Mesendoderm (in vitro differentiated cells): ENCODE measurements around the gene PHLDA3.

Source experiments
- DNase-seq: peaks from one replicate; pipeline ENCODE4 v3.0.0; 2013
- H2AK5ac ChIP-seq: 2 replicates; pipeline ENCODE4 v1.6.1; 2013; ENCODE audit warnings: low read length, inconsistent platforms
- H2BK120ac ChIP-seq: 2 replicates; pipeline ENCODE4 v1.6.1; 2013; ENCODE audit warnings: low read depth, mild to moderate bottlenecking, low read length, moderate library complexity, mixed read lengths
- H2BK15ac ChIP-seq: replicated peaks from 2 replicates; pipeline ENCODE4 v1.6.1; 2013; ENCODE audit warnings: low read depth, mild to moderate bottlenecking, moderate library complexity
- H2BK5ac ChIP-seq: 2 replicates; pipeline ENCODE4 v1.6.1; 2013; ENCODE audit warnings: low read length, inconsistent platforms
- H3K18ac ChIP-seq: 2 replicates; pipeline ENCODE4 v1.6.1; 2013; ENCODE audit warnings: mild to moderate bottlenecking, low read length, mixed read lengths
- H3K23ac ChIP-seq: one replicate; pipeline ENCODE4 v1.6.1; 2013; ENCODE audit warnings: low read length
- H3K27ac ChIP-seq: 2 replicates; pipeline ENCODE4 v1.5.1; 2013; ENCODE audit warnings: low read depth, mild to moderate bottlenecking, inconsistent platforms, low read length, moderate library complexity
- H3K27me3 ChIP-seq: 2 replicates; pipeline ENCODE4 v1.6.1; 2013; ENCODE audit warnings: low read length, control low read depth, mild to moderate bottlenecking, inconsistent platforms; ENCODE audit not compliant: insufficient read depth, poor library complexity
- H3K36me3 ChIP-seq: 2 replicates; pipeline ENCODE4 v1.6.1; 2013; ENCODE audit warnings: low read length, inconsistent platforms; ENCODE audit not compliant: control insufficient read depth, insufficient read depth
- H3K4ac ChIP-seq: one replicate; pipeline ENCODE4 v1.6.1; 2013; ENCODE audit warnings: low read depth, mild to moderate bottlenecking, low read length, moderate library complexity
- H3K4me1 ChIP-seq: 2 replicates; pipeline ENCODE4 v1.6.1; 2013; ENCODE audit warnings: low read depth, low read length, inconsistent platforms; ENCODE audit not compliant: control insufficient read depth
- H3K4me2 ChIP-seq: 2 replicates; pipeline ENCODE4 v1.6.1; 2013; ENCODE audit warnings: low read length
- H3K4me3 ChIP-seq: 2 replicates; pipeline ENCODE4 v1.5.1; 2013; ENCODE audit warnings: mild to moderate bottlenecking, low read length
- H3K56ac ChIP-seq: one replicate; pipeline ENCODE4 v1.6.1; 2013; ENCODE audit warnings: low read length
- H3K79me1 ChIP-seq: 2 replicates; pipeline ENCODE4 v1.6.1; 2013; ENCODE audit warnings: low read length, inconsistent platforms
- H3K79me2 ChIP-seq: 2 replicates; pipeline ENCODE4 v1.6.1; 2013; ENCODE audit warnings: mild to moderate bottlenecking, low read length; ENCODE audit not compliant: control insufficient read depth, insufficient read depth
- H3K9ac ChIP-seq: 2 replicates; pipeline ENCODE4 v1.6.1; 2013; ENCODE audit warnings: low read length, inconsistent platforms
- H4K5ac ChIP-seq: one replicate; pipeline ENCODE4 v1.6.1; 2013; ENCODE audit warnings: low read length
- H4K8ac ChIP-seq: one replicate; pipeline ENCODE4 v1.6.1; 2013; ENCODE audit warnings: low read depth, mild to moderate bottlenecking, control low read depth, low read length, moderate library complexity
- WGBS: extraction: QIAGEN DNeasy Blood & Tissue Kit; methylation state at CpG from one replicate; pipeline ENCODE4 v1.1.7; 2013; ENCODE audit warnings: low lambda C conversion rate, missing lambda C conversion rate; ENCODE audit not compliant: insufficient coverage; ENCODE audit errors: extremely low coverage; 5-methylcytosine and 5-hydroxymethylcytosine counted together

PHLDA3 gene

GRCh38 chr1:201422436-201423030 is 46.5 kb downstream of the PHLDA3 start:
- Histone ChIP-seq H2BK5ac (no peak overlapping the region), H3K23ac (no peak overlapping the region), H4K5ac (no peak overlapping the region), H3K36me3 (no peaks in the 10 kb centered on the region), H3K56ac (no peak overlapping the region), H3K4me1 (no peaks in the 10 kb centered on the region), H3K4me2 (no peak overlapping the region), H3K4me3 (no peak overlapping the region), H3K79me2 (no peaks in the 10 kb centered on the region), H3K79me1 (no peaks in the 10 kb centered on the region), H2AK5ac (no peak overlapping the region), H3K27me3 (no peaks in the 10 kb centered on the region), H3K18ac (no peak overlapping the region), H3K27ac (no peak overlapping the region), H3K9ac (no peak overlapping the region), H4K8ac (no peak overlapping the region), H2BK120ac (no peak overlapping the region), H2BK15ac (no peak overlapping the region), H3K4ac (no peak overlapping the region)
- no CpG with 5 or more reads among the region's 6 CpGs for WGBS
- no peak for DNase-seq

DNA sequence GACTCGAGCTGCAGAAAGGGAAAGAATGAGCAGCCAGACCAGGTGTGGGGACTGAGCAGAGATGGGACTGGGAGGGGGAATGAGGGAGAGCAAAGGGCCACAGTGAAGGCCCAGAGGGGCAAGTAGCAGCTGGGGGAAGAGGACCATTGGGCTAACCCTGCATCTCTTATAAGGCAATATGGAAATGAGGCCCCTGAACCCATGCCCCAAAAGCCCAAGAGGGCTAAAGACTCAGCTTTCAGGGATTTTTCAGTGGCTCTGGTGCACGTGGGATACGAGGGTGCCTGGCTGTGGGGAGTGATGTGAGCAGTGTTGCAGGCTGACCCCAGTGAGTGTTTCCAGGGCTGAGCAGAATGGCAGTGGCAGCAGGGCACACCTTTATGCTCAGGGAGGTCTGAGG is 47.0 kb downstream of the PHLDA3 start:
- H4K8ac ChIP-seq: no peak overlapping the region
- H3K27me3 ChIP-seq: no peaks in the 10 kb centered on the region
- no peak overlapping the region for H3K4me3 ChIP-seq
- no peak overlapping the region for H3K23ac ChIP-seq
- no peak overlapping the region for H2BK120ac ChIP-seq
- no peaks in the 10 kb centered on the region for H3K79me1 ChIP-seq
- no peak overlapping the region for H3K18ac ChIP-seq
- no peak overlapping the region for H3K4ac ChIP-seq
- no peak overlapping the region for H3K27ac ChIP-seq
- no peak overlapping the region for H4K5ac ChIP-seq
- H2BK15ac ChIP-seq: no peak overlapping the region
- H3K56ac ChIP-seq: no peak overlapping the region
- no peak overlapping the region for H2AK5ac ChIP-seq
- H3K9ac ChIP-seq: no peak overlapping the region
- no peaks in the 10 kb centered on the region for H3K79me2 ChIP-seq
- H3K36me3 ChIP-seq: no peaks in the 10 kb centered on the region
- no peaks in the 10 kb centered on the region for H3K4me1 ChIP-seq
- no peak for DNase-seq
- no CpG with 5 or more reads among the region's 3 CpGs for WGBS
- H2BK5ac ChIP-seq: no peak overlapping the region
- H3K4me2 ChIP-seq: no peak overlapping the region

DNA sequence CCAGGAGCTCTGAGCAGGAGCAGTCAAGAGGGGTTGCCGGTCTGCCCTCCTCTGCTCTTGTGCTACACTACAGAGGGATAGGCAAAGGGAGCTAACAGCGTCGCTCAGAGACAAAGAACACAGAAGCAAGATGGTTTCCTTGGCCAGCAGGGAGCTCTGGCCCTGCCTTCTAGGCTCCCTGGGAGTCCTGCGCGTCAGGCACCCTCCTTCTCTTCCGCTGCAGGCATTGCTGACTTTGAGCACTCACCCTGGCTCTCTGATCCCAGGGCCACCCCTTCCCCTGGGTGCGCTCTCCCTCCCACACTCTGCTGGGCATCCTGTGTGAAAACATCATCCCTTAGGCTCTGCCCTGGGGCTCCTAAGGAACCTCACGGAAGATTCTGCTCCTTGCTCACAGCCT is 47.9 kb downstream of the PHLDA3 start:
- WGBS: no CpG with 5 or more reads among the region's 8 CpGs

GRCh38 chr1:201420608-201421002 is 48.4 kb downstream of the PHLDA3 start:
- no peak for DNase-seq
- no peak overlapping the region for H3K27ac ChIP-seq
- H3K36me3 ChIP-seq: no peaks in the 10 kb centered on the region

More for the DNA sequence above, 47.9 kb downstream of the PHLDA3 start:
- no peak overlapping the region for H3K9ac ChIP-seq
- H3K56ac ChIP-seq: no peak overlapping the region
- no peaks in the 10 kb centered on the region for H3K79me1 ChIP-seq
- no peaks in the 10 kb centered on the region for H3K4me1 ChIP-seq
- H3K4ac ChIP-seq: no peak overlapping the region
- H2BK15ac ChIP-seq: no peak overlapping the region
- H3K27ac ChIP-seq: no peak overlapping the region
- H3K4me2 ChIP-seq: no peak overlapping the region
- no peak overlapping the region for H4K8ac ChIP-seq
- no peak overlapping the region for H3K4me3 ChIP-seq
- no peak overlapping the region for H2BK120ac ChIP-seq
- H3K36me3 ChIP-seq: no peaks in the 10 kb centered on the region
- H3K27me3 ChIP-seq: no peaks in the 10 kb centered on the region
- DNase-seq: no peak
- no peak overlapping the region for H2AK5ac ChIP-seq
- H2BK5ac ChIP-seq: no peak overlapping the region
- H3K23ac ChIP-seq: no peak overlapping the region
- no peak overlapping the region for H4K5ac ChIP-seq
- H3K79me2 ChIP-seq: no peaks in the 10 kb centered on the region
- H3K18ac ChIP-seq: no peak overlapping the region

DNA sequence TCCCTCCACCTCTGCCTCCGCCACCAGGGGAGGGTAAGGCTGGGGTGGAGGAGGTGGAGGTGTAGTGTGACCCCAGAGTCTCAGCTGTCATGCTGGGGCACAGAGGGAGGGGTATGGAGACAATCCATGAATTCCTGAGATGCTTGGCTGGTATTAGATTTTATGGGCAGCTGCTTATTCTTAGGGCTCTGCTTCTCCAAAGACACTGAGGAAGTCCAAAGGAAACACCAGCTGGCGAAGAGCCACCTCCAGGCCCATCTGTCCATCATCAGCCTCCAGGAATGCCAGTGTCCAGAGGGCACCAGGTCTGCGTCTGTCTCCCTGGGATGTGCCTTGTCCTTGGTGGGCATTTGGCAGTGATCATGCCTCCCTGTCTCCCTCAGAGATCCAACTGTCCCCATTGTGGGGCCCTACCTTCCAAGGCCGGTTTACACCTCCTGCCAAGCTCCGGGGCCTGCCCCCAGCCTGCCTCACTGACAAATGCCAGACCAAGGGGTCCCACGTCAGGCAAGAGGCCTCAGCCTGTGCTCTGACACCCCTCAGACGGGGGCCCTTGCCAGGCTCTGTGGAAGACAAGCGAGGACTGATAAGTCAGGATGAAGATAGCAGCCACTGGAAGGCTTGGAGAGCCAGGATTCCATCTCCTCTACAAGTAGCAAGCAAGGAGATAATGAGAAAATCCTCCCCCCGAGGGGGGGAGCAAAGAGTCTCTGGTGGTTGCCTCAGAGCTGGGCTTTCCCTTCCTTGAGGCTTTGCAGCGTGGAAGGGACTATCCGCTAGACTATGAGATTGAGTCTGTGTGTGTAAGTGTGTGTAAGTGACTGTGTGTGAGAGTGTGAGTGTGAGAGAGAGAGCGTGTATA is 49.0 kb downstream of the PHLDA3 start:
- 100% methylated on average over 1 of the region's 12 CpGs for WGBS
- Histone ChIP-seq H4K8ac (no peak overlapping the region), H3K79me2 (no peaks in the 10 kb centered on the region), H3K9ac (no peak overlapping the region), H4K5ac (no peak overlapping the region), H3K4me1 (no peaks in the 10 kb centered on the region), H2BK120ac (no peak overlapping the region), H3K4me3 (no peak overlapping the region), H3K36me3 (no peaks in the 10 kb centered on the region), H3K23ac (no peak overlapping the region), H2AK5ac (no peak overlapping the region), H3K4ac (no peak overlapping the region), H3K27me3 (no peaks in the 10 kb centered on the region), H3K27ac (no peak overlapping the region), H3K4me2 (no peak overlapping the region), H2BK5ac (no peak overlapping the region), H2BK15ac (no peak overlapping the region), H3K18ac (no peak overlapping the region), H3K79me1 (no peaks in the 10 kb centered on the region), H3K56ac (no peak overlapping the region)
- DNase-seq: peak; percentile 62

More at GRCh38 chr1:201420608-201421002, 48.4 kb downstream of the PHLDA3 start:
- Histone ChIP-seq H3K4me2 (no peak overlapping the region), H3K79me1 (no peaks in the 10 kb centered on the region), H2BK5ac (no peak overlapping the region), H3K4me1 (no peaks in the 10 kb centered on the region), H3K27me3 (no peaks in the 10 kb centered on the region), H2BK120ac (no peak overlapping the region), H3K4ac (no peak overlapping the region), H2BK15ac (no peak overlapping the region), H4K8ac (no peak overlapping the region), H3K9ac (no peak overlapping the region), H3K23ac (no peak overlapping the region), H3K56ac (no peak overlapping the region), H4K5ac (no peak overlapping the region), H3K4me3 (no peak overlapping the region), H2AK5ac (no peak overlapping the region), H3K18ac (no peak overlapping the region), H3K79me2 (no peaks in the 10 kb centered on the region)
- no CpG with 5 or more reads among the region's 7 CpGs for WGBS
